Fibroblast of skin of right quadriceps (primary cell): Measurements from ENCODE around the gene TAPBPL.

Source experiments
- DNase-seq: peaks from one replicate; pipeline ENCODE4 v3.0.0-alpha.2; 2013

The TAPBPL gene

GRCh38 chr12:6437586-6437985 is 14.3 kb upstream of the TAPBPL start:
- DNase-seq, result no peak

- DNase-seq, result no peak
These were observed 13.5 kb upstream of the TAPBPL start for GRCh38 chr12:6438345-6438744.

- DNase-seq, result no peak
These were observed 11.5 kb upstream of the TAPBPL start for GRCh38 chr12:6440391-6440790.

GRCh38 chr12:6442836-6443235 is 9.0 kb upstream of the TAPBPL start:
- DNase-seq, result no peak

- DNase-seq, result no peak
These were observed 8.4 kb upstream of the TAPBPL start for GRCh38 chr12:6443361-6443983.

GRCh38 chr12:6444031-6444430 is 7.8 kb upstream of the TAPBPL start:
- DNase-seq, result no peak

GRCh38 chr12:6444704-6445688 is 6.8 kb upstream of the TAPBPL start, which contains the start of gene CD27:
Gene CD27 (plus strand): TSS chr12:6444955. CDS start chr12:6445096, 141 bp downstream.
- no peak for DNase-seq

GRCh38 chr12:6450091-6450868 is 1.6 kb upstream of the TAPBPL start:
- no peak for DNase-seq

- DNase-seq, result no peak
These were observed 934 bp upstream of the TAPBPL start for GRCh38 chr12:6450869-6451347.

GRCh38 chr12:6452245-6452943 is 552 bp downstream of the TAPBPL start:
- DNase-seq, result no peak

GRCh38 chr12:6452944-6453630 is 1.2 kb downstream of the TAPBPL start:
- DNase-seq, result no peak

- no peak for DNase-seq
These were observed 5.5 kb downstream of the TAPBPL start for GRCh38 chr12:6457220-6457945.

GRCh38 chr12:6458281-6459003 is 6.6 kb downstream of the TAPBPL start:
- no peak for DNase-seq

GRCh38 chr12:6459004-6459337 is 7.1 kb downstream of the TAPBPL start:
- DNase-seq, result no peak

GRCh38 chr12:6460751-6461371 is 9.0 kb downstream of the TAPBPL start:
- DNase-seq, result no peak

- no peak for DNase-seq
These were observed 9.8 kb downstream of the TAPBPL start for GRCh38 chr12:6461401-6462233.

- DNase-seq, result no peak
These were observed 10.6 kb downstream of the TAPBPL start for GRCh38 chr12:6462234-6462995.

GRCh38 chr12:6463216-6463615 is 11.4 kb downstream of the TAPBPL start:
- no peak for DNase-seq
